ENCODE results near the gene ERGIC1.

Gene ERGIC1

GRCh38 chr5:172867761-172868435, 33.8 kb downstream of the ERGIC1 start:
- DNase-seq = no peak
- Mint-ChIP-seq H3K27me3 (no peaks in the 10 kb centered on the region), H3K9me3 (no peaks in the 10 kb centered on the region), H3K4me1 (peaks cover 7% of the 10 kb centered on the region), H3K27ac (no peak overlapping the region), H3K36me3 (ENCODE audit: low read depth) (no peaks in the 10 kb centered on the region), H3K4me3 (no peak overlapping the region)
- no peak for ATAC-seq

- Mint-ChIP-seq H3K9me3 (no peaks in the 10 kb centered on the region), H3K4me3 (no peak overlapping the region), H3K4me1 (peaks cover 11% of the 10 kb centered on the region), H3K36me3 (ENCODE audit: low read depth) (no peaks in the 10 kb centered on the region), H3K27ac (no peak overlapping the region), H3K27me3 (no peaks in the 10 kb centered on the region)
- DNase-seq (no peak), ATAC-seq (no peak)
These were observed 34.4 kb downstream of the ERGIC1 start for GRCh38 chr5:172868436-172868923.

GRCh38 chr5:172868924-172869591, 35.0 kb downstream of the ERGIC1 start:
- peaks cover 11% of the 10 kb centered on the region for H3K4me1 Mint-ChIP-seq
- no peak overlapping the region for H3K27ac Mint-ChIP-seq
- H3K4me3 Mint-ChIP-seq = no peak overlapping the region
- H3K27me3 Mint-ChIP-seq = no peaks in the 10 kb centered on the region
- no peak for DNase-seq
- no peaks in the 10 kb centered on the region for H3K9me3 Mint-ChIP-seq
- peak; percentile 38 for ATAC-seq
- H3K36me3 Mint-ChIP-seq (ENCODE audit: low read depth) = no peaks in the 10 kb centered on the region

GRCh38 chr5:172869691-172870090, 35.6 kb downstream of the ERGIC1 start:
- ATAC-seq (no peak), DNase-seq (no peak)
- Mint-ChIP-seq H3K36me3 (ENCODE audit: low read depth) (no peaks in the 10 kb centered on the region), H3K9me3 (no peaks in the 10 kb centered on the region), H3K4me1 (peaks cover 11% of the 10 kb centered on the region), H3K27me3 (no peaks in the 10 kb centered on the region), H3K27ac (no peak overlapping the region), H3K4me3 (no peak overlapping the region)

GRCh38 chr5:172870291-172870714, 36.3 kb downstream of the ERGIC1 start:
- no peak for ATAC-seq
- Mint-ChIP-seq H3K4me3 (no peak overlapping the region), H3K9me3 (no peaks in the 10 kb centered on the region)

DNA sequence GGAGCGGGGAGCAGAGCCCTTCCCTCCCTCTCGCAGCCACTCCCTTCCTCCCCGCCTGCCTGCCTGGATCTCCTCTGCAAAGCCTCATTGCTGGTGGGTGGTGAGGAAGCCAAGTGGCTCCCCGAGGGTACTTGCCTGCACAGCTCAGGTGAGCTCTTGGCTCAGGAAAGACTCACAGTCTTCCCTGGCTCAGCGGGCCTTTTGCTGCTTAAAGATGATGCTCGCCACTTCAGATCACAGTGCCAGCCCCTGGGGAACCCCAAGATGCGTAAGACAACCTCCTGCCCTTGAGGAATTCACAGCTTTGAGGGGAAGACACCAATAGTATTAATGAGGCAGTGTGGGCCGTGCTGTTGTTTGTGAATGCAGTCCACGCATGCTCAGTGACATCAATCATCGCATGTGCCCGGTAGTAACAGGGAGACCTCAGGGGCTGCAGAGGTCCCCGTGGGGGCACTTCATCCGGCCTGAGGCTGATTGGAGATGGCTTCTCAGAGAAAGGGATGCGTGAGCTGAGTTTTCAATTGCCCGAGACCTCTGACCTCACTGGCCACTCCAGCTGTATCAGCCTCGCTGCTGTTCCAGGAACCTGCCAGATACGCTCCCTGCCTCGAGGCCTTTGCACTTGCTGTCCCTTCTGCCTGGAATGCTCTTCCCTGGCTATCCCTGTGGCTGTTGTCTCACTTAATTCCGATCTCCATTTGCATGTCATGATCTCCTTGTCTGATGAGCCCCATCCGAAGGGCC, 36.8 kb downstream of the ERGIC1 start:
- DNase-seq (no peak), ATAC-seq (no peak)
- no peak overlapping the region for H3K4me3 Mint-ChIP-seq
- H3K9me3 Mint-ChIP-seq = no peaks in the 10 kb centered on the region
- no peaks in the 10 kb centered on the region for H3K36me3 Mint-ChIP-seq (ENCODE audit: low read depth)
- H3K4me1 Mint-ChIP-seq = peaks cover 19% of the 10 kb centered on the region
- H3K27ac Mint-ChIP-seq = no peak overlapping the region
- no peaks in the 10 kb centered on the region for H3K27me3 Mint-ChIP-seq

More at GRCh38 chr5:172870291-172870714, 36.3 kb downstream of the ERGIC1 start:
- peaks cover 15% of the 10 kb centered on the region for H3K4me1 Mint-ChIP-seq
- H3K36me3 Mint-ChIP-seq (ENCODE audit: low read depth) = no peaks in the 10 kb centered on the region
- DNase-seq = no peak
- H3K27ac Mint-ChIP-seq = no peak overlapping the region
- no peaks in the 10 kb centered on the region for H3K27me3 Mint-ChIP-seq

GRCh38 chr5:172871536-172871935, 37.5 kb downstream of the ERGIC1 start:
- no peak overlapping the region for H3K27ac Mint-ChIP-seq
- peaks cover 19% of the 10 kb centered on the region for H3K4me1 Mint-ChIP-seq
- no peaks in the 10 kb centered on the region for H3K36me3 Mint-ChIP-seq (ENCODE audit: low read depth)
- DNase-seq = no peak
- ATAC-seq = no peak
- H3K9me3 Mint-ChIP-seq = no peaks in the 10 kb centered on the region
- no peaks in the 10 kb centered on the region for H3K27me3 Mint-ChIP-seq
- H3K4me3 Mint-ChIP-seq = no peak overlapping the region

- no peak overlapping the region for H3K27ac Mint-ChIP-seq
These were observed 37.9 kb downstream of the ERGIC1 start for GRCh38 chr5:172871982-172872381.

GRCh38 chr5:172872997-172873491, 39.0 kb downstream of the ERGIC1 start:
- Mint-ChIP-seq H3K4me3 (no peak overlapping the region), H3K36me3 (ENCODE audit: low read depth) (no peaks in the 10 kb centered on the region), H3K27me3 (no peaks in the 10 kb centered on the region), H3K27ac (no peak overlapping the region), H3K9me3 (no peaks in the 10 kb centered on the region), H3K4me1 (peaks cover 17% of the 10 kb centered on the region)
- no peak for ATAC-seq
- DNase-seq = no peak

More at GRCh38 chr5:172871982-172872381, 37.9 kb downstream of the ERGIC1 start:
- DNase-seq (no peak), ATAC-seq (no peak)
- Mint-ChIP-seq H3K9me3 (no peaks in the 10 kb centered on the region), H3K4me3 (no peak overlapping the region), H3K36me3 (ENCODE audit: low read depth) (no peaks in the 10 kb centered on the region), H3K27me3 (no peaks in the 10 kb centered on the region), H3K4me1 (peaks cover 17% of the 10 kb centered on the region)

- H3K27ac Mint-ChIP-seq = no peak overlapping the region
- H3K36me3 Mint-ChIP-seq (ENCODE audit: low read depth) = no peaks in the 10 kb centered on the region
- DNase-seq = no peak
- H3K9me3 Mint-ChIP-seq = no peaks in the 10 kb centered on the region
- H3K4me1 Mint-ChIP-seq = peaks cover 17% of the 10 kb centered on the region
- no peaks in the 10 kb centered on the region for H3K27me3 Mint-ChIP-seq
- ATAC-seq = no peak
- H3K4me3 Mint-ChIP-seq = no peak overlapping the region
These were observed 39.5 kb downstream of the ERGIC1 start for GRCh38 chr5:172873513-172873912.

GRCh38 chr5:172874647-172875504, 40.8 kb downstream of the ERGIC1 start:
- no peaks in the 10 kb centered on the region for H3K9me3 Mint-ChIP-seq
- peaks cover 3% of the 10 kb centered on the region for H3K36me3 Mint-ChIP-seq (ENCODE audit: low read depth)
- no peaks in the 10 kb centered on the region for H3K27me3 Mint-ChIP-seq
- no peak overlapping the region for H3K4me3 Mint-ChIP-seq
- no peak overlapping the region for H3K27ac Mint-ChIP-seq
- H3K4me1 Mint-ChIP-seq = peaks cover 26% of the 10 kb centered on the region
- ATAC-seq (no peak), DNase-seq (no peak)

DNA sequence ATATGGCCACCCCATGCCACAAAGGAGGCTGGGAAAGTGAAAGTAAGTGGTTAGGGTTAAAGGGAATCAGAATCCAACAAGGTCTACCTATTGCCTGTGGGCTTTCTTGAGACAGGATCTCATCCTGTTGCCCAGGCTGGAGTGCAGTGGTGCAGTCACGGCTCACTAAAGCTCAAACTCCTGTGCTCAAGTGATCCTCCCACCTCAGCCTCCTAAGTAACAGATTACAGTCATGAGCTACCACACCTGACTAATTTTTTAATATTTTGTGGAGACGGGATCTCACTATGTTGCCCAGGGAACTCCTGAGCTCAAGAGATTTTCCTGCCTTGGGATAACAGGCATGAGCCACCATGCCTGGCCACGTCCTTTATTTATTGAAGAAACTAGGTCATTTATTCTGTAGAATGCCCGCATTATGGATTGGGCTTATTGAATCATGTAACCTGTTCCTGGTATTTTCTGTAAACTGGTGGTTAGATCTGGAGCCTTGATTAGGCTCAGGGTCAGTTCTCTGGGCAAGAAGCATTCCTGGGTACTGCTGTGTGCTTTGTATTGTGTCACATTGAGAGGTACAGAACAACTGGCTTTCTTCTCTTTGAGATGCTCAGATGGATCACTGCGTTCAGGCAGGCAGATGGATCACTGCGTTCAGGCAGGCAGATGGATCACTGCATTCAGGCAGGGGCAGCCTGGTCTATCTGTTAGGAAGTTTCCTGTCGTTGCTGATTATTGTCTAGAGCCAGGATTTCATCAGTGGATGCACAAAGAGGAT, 41.6 kb downstream of the ERGIC1 start:
- Mint-ChIP-seq H3K9me3 (no peaks in the 10 kb centered on the region), H3K4me1 (peaks cover 26% of the 10 kb centered on the region), H3K4me3 (no peak overlapping the region), H3K27ac (no peak overlapping the region), H3K36me3 (ENCODE audit: low read depth) (peaks cover 3% of the 10 kb centered on the region), H3K27me3 (no peaks in the 10 kb centered on the region)
- peak; percentile 31 for ATAC-seq
- DNase-seq = no peak

DNA sequence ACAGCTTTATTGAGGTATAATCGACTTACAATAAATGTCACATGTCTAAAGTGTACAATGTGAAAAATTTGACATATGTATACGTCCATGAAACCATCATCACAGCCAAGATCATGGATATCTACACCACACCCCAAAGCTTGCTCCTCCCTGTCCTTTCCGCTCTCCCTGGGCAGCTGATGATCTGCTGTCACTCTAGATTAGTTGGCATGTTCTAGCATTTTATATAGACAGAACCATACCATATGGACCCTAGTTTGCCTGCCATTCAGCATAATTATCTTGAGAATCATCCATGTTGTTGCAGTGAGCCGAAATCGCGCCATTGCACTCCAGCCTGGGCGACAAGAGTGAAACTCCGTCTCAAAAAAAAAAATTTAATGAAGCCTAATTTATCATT, 42.5 kb downstream of the ERGIC1 start:
- peaks cover 3% of the 10 kb centered on the region for H3K36me3 Mint-ChIP-seq (ENCODE audit: low read depth)
- peaks cover 29% of the 10 kb centered on the region for H3K4me1 Mint-ChIP-seq
- H3K27ac Mint-ChIP-seq = no peak overlapping the region
- no peaks in the 10 kb centered on the region for H3K9me3 Mint-ChIP-seq
- ATAC-seq = no peak
- H3K4me3 Mint-ChIP-seq = no peak overlapping the region
- H3K27me3 Mint-ChIP-seq = no peaks in the 10 kb centered on the region
- no peak for DNase-seq
